HepG2 (cell line): ENCODE results near the gene AMOTL1. TPM values are rescaled to one million over a fixed set of nuclear protein-coding genes. Genes with fewer than 3 reads are reported as not detected.

Experiments used
- ATAC-seq: fragments of 200-7000 bp; cut with Tn5 transposase; 3 replicates; pipeline ENCODE4 v1.9.1; 2020; ENCODE audit warnings: mild to moderate bottlenecking, moderate library complexity
- BruUV-seq: library from RNA; stranded (reverse); fragments of 400-500 nt; replicated peaks from 2 replicates; lab custom pipeline; 2021; lab: Mats Ljungman, UMichigan
- CTCF ChIA-PET: fragments of 300-600 bp; formaldehyde crosslinking; extraction: SDS; loops from one replicate; lab custom pipeline; 2021; ENCODE audit warnings: low total read pairs, inconsistent platforms, low intra/inter-chr PET ratio; lab: Yijun Ruan, JAX
- POLR2A ChIA-PET: fragments of 350-600 bp; sonication (Branson Sonifier 250); formaldehyde crosslinking; loops from one replicate; lab custom pipeline; 2020; ENCODE audit warnings: antibody characterized with exemption, inconsistent platforms; lab: Yijun Ruan, JAX
- DNase-seq: peaks from one replicate; pipeline ENCODE4 v3.0.0-alpha.2; 2015; ENCODE audit warnings: low spot score
- FAIRE-seq: peaks from 3 replicates; lab custom pipeline; 2011; peaks lifted over from hg19 to GRCh38; lab: Jason Lieb, UNC
- H2AFZ ChIP-seq: one replicate; pipeline ENCODE4 v1.6.1; 2011; ENCODE audit warnings: low read length, inconsistent platforms
- H3K27ac ChIP-seq: fragments of 300-600 bp; 3 replicates; pipeline ENCODE4 v1.8.0; 2011; ENCODE audit warnings: mixed run types, mild to moderate bottlenecking, mixed read lengths, low read length, inconsistent platforms; ENCODE audit not compliant: insufficient read depth; ENCODE audit errors: extremely low read length
- H3K27me3 ChIP-seq, 2 experiments: fragments of 200-600 bp in 1 of 2; 2 replicates in 1 of 2; 3 replicates in 1 of 2; pipeline versions ENCODE4 v1.6.0 to v1.8.0; 2011; ENCODE audit warnings: low read length in 2 of 2, mild to moderate bottlenecking in 2 of 2, moderate library complexity in 2 of 2, inconsistent platforms in 1 of 2; ENCODE audit not compliant: insufficient read depth in 2 of 2, control insufficient read depth in 1 of 2
- H3K36me3 ChIP-seq, 2 experiments: fragments of 200-600 bp in 1 of 2; replicated peaks in 1 of 2; 2 replicates in 1 of 2; 3 replicates in 1 of 2; pipeline versions ENCODE4 v1.5.1 to v1.8.0; 2011; ENCODE audit warnings: low read length in 2 of 2, inconsistent platforms in 1 of 2; ENCODE audit not compliant: insufficient read depth in 2 of 2, control insufficient read depth in 1 of 2
- H3K4me1 ChIP-seq: 2 replicates; pipeline ENCODE4 v1.5.1; 2012; ENCODE audit warnings: low read length, inconsistent platforms; ENCODE audit not compliant: insufficient read depth
- H3K4me2 ChIP-seq: 2 replicates; pipeline ENCODE4 v1.6.0; 2011; ENCODE audit warnings: low read depth, low read length, inconsistent platforms
- H3K4me3 ChIP-seq, 3 experiments: fragments of 200-600 bp in 1 of 3; sonication (generic), shearing (Covaris generic) in 1 of 3; replicated peaks in 1 of 3; 2 replicates each; pipeline ENCODE4 v1.5.1; 2011 to 2016; ENCODE audit warnings: low read length in 3 of 3, inconsistent platforms in 2 of 3, low read depth in 2 of 3, mild to moderate bottlenecking in 2 of 3, control low read depth in 1 of 3, mixed read lengths in 1 of 3; ENCODE audit not compliant: insufficient read depth in 1 of 3
- H3K79me2 ChIP-seq: one replicate; pipeline ENCODE4 v1.6.1; 2011; ENCODE audit warnings: low read length, inconsistent platforms; ENCODE audit not compliant: insufficient read depth
- H3K9ac ChIP-seq: 2 replicates; pipeline ENCODE4 v1.6.0; 2011; ENCODE audit warnings: mild to moderate bottlenecking, low read depth, low read length, inconsistent platforms; ENCODE audit not compliant: insufficient read depth
- H3K9me3 ChIP-seq: 2 replicates; pipeline ENCODE4 v1.5.1; 2012; ENCODE audit warnings: mild to moderate bottlenecking, low read length
- H4K20me1 ChIP-seq: 2 replicates; pipeline ENCODE4 v1.6.0; 2011; ENCODE audit warnings: inconsistent platforms, mild to moderate bottlenecking, low read length, moderate library complexity; ENCODE audit not compliant: insufficient read depth
- AGO2 ChIP-seq: fragments of 200-400 bp; formaldehyde crosslinking; optimal IDR thresholded peaks from 2 replicates; pipeline ENCODE3; 2017; ENCODE audit warnings: mild to moderate bottlenecking, low read depth, low read length, moderate library complexity
- CREB1 ChIP-seq, 2 experiments: fragments of 450-650 bp in 1 of 2; IDR thresholded peaks; 2 replicates each; pipeline ENCODE4 v1.6.1; 2016 to 2017; ENCODE audit warnings: control low read depth in 1 of 2, mild to moderate bottlenecking in 1 of 2, missing compliant biosample characterization in 1 of 2, missing genetic modification characterization in 1 of 2
- GABPA ChIP-seq, 2 experiments: IDR thresholded peaks; 2 replicates each; pipeline ENCODE4 v1.6.1; 2011 to 2016; ENCODE audit warnings: low read depth in 2 of 2, low read length in 1 of 2, missing biosample characterization in 1 of 2, missing genetic modification characterization in 1 of 2
- GPN1 ChIP-seq: sonication (generic); formaldehyde crosslinking; IDR thresholded peaks from 2 replicates; pipeline ENCODE4 v1.5.1; 2020; ENCODE audit warnings: missing genetic modification reagents, borderline replicate concordance
- HNRNPH1 ChIP-seq: fragments of 200-400 bp; formaldehyde crosslinking; optimal IDR thresholded peaks from 2 replicates; pipeline ENCODE3; 2017; ENCODE audit warnings: mild to moderate bottlenecking, low read depth, low read length
- NCOA2 ChIP-seq: sonication (generic); formaldehyde crosslinking; IDR thresholded peaks from 2 replicates; pipeline ENCODE4 v1.8.0; 2022; ENCODE audit warnings: inconsistent platforms
- NFYC ChIP-seq: IDR thresholded peaks from 2 replicates; pipeline ENCODE4 v1.6.1; 2016; ENCODE audit warnings: missing genetic modification reagents, missing compliant biosample characterization
- ZNF121 ChIP-seq: sonication (generic); formaldehyde crosslinking; IDR thresholded peaks from 2 replicates; pipeline ENCODE4 v1.5.0; 2020; ENCODE audit warnings: mild to moderate bottlenecking, missing genetic modification reagents
- ZNF138 ChIP-seq: sonication (generic); formaldehyde crosslinking; IDR thresholded peaks from 2 replicates; pipeline ENCODE4 v1.5.0; 2020; ENCODE audit warnings: mild to moderate bottlenecking, low read depth, missing genetic modification reagents
- ZNF296 ChIP-seq: sonication (generic); formaldehyde crosslinking; conservative IDR thresholded peaks from 2 replicates; pipeline ENCODE4 v1.5.0; 2020; ENCODE audit warnings: mild to moderate bottlenecking, missing genetic modification reagents
- ZNF331 ChIP-seq: sonication (generic); formaldehyde crosslinking; IDR thresholded peaks from 2 replicates; pipeline ENCODE4 v1.4.0; 2020; ENCODE audit warnings: missing genetic modification reagents
- ZNF577 ChIP-seq: sonication (generic); formaldehyde crosslinking; IDR thresholded peaks from 2 replicates; pipeline ENCODE4 v1.4.0; 2020; ENCODE audit warnings: mild to moderate bottlenecking, low read depth, missing genetic modification reagents, borderline replicate concordance
- ZNF710 ChIP-seq: sonication (generic); formaldehyde crosslinking; IDR thresholded peaks from 2 replicates; pipeline ENCODE4 v1.5.0; 2020; ENCODE audit warnings: mild to moderate bottlenecking, missing genetic modification reagents, borderline replicate concordance
- ZSCAN21 ChIP-seq: sonication (generic); formaldehyde crosslinking; IDR thresholded peaks from 2 replicates; pipeline ENCODE4 v1.8.0; 2022; ENCODE audit warnings: mild to moderate bottlenecking, missing genetic modification reagents, moderate library complexity, borderline replicate concordance
- WGBS: methylation state at CpG from one replicate; pipeline ENCODE4 v1.1.6; 2017; ENCODE audit warnings: low lambda C conversion rate; 5-methylcytosine and 5-hydroxymethylcytosine counted together
- in situ Hi-C: cut with HindIII; loops from 2 replicates; pipeline ENCODE4 v1.10.0; 2017; ENCODE audit warnings: low pct_unique_long_range_greater_than_20kb; ENCODE audit not compliant: extremely low pct_ligation_motif_present
- intact Hi-C: fragments of 100-400 bp; cut with micrococcal nuclease; formaldehyde crosslinking; loops from one replicate; pipeline ENCODE4 v1.10.0; 2022; ENCODE audit not compliant: unreplicated experiment
- polyA plus RNA-seq, 8 experiments: library from polyadenylated mRNA; depleted of rRNA in 3 of 8; stranded (reverse) in 7 of 8; unstranded in 1 of 8; fragments of >200 nt; fragmentation: Illumina TruSeq in 4 of 8; extraction: Trizol in 4 of 8; gene quantifications; 2 replicates each; pipeline versions ENCODE4 v1.2.1 to v1.2.3, GENCODE V29; 2011 to 2016; ENCODE audit warnings: low read depth in 4 of 8, missing spikeins in 1 of 8, mixed read lengths in 1 of 8; ENCODE audit not compliant: insufficient read depth in 1 of 8
- total RNA-seq, 5 experiments: library from RNA; depleted of rRNA; stranded (reverse); fragments of >200 nt; fragmentation: Illumina TruSeq; extraction: Trizol; gene quantifications; 2 replicates each; pipeline ENCODE4 v1.2.3, GENCODE V29; 2016; ENCODE audit warnings: low read depth in 1 of 5
- TF ChIP-seq, protein P1 (sequence below): sonication (generic); formaldehyde crosslinking; IDR thresholded peaks from 2 replicates; pipeline ENCODE4 v1.4.0; 2020; ENCODE audit warnings: missing genetic modification reagents
- TF ChIP-seq, protein P2 (sequence below): sonication (generic); formaldehyde crosslinking; IDR thresholded peaks from 2 replicates; pipeline ENCODE4 v1.8.0; 2022; ENCODE audit warnings: mild to moderate bottlenecking, missing genetic modification reagents, borderline replicate concordance
- TF ChIP-seq, protein P3 (sequence below): sonication (generic); formaldehyde crosslinking; IDR thresholded peaks from 2 replicates; pipeline ENCODE4 v1.4.0; 2020; ENCODE audit warnings: missing genetic modification reagents

Gene AMOTL1
- total and polyA plus RNA-seq, 2 of the 13 experiments (the other 11 are each of a cell fraction or from before 2014, with no cell fraction given) = 0.01 to 0.20 TPM

- no peaks in the 10 kb centered on the region for H4K20me1 ChIP-seq
- H3K4me1 ChIP-seq = no peaks in the 10 kb centered on the region
- ATAC-seq = no peak
- TF ChIP-seq, protein P1, sequence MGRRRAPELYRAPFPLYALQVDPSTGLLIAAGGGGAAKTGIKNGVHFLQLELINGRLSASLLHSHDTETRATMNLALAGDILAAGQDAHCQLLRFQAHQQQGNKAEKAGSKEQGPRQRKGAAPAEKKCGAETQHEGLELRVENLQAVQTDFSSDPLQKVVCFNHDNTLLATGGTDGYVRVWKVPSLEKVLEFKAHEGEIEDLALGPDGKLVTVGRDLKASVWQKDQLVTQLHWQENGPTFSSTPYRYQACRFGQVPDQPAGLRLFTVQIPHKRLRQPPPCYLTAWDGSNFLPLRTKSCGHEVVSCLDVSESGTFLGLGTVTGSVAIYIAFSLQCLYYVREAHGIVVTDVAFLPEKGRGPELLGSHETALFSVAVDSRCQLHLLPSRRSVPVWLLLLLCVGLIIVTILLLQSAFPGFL (CRISPR knock-in tag) = no peak
- TF ChIP-seq ZNF577 (CRISPR knock-in tag) = no peak
- TF ChIP-seq, protein P2, sequence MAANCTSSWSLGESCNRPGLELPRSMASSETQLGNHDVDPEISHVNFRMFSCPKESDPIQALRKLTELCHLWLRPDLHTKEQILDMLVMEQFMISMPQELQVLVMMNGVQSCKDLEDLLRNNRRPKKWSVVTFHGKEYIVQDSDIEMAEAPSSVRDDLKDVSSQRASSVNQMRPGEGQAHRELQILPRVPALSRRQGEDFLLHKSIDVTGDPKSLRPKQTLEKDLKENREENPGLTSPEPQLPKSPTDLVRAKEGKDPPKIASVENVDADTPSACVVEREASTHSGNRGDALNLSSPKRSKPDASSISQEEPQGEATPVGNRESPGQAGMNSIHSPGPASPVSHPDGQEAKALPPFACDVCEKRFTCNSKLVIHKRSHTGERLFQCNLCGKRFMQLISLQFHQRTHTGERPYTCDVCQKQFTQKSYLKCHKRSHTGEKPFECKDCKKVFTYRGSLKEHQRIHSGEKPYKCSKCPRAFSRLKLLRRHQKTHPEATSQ (CRISPR knock-in tag) = no peak
- TF ChIP-seq GABPA (IDR thresholded peaks at IDR 0.05; ENCODE audit: low read depth, low read length) = no peak
- TF ChIP-seq GABPA (CRISPR knock-in tag; IDR thresholded peaks at IDR 0.05; ENCODE audit: low read depth) = no peak
- TF ChIP-seq, protein P3, sequence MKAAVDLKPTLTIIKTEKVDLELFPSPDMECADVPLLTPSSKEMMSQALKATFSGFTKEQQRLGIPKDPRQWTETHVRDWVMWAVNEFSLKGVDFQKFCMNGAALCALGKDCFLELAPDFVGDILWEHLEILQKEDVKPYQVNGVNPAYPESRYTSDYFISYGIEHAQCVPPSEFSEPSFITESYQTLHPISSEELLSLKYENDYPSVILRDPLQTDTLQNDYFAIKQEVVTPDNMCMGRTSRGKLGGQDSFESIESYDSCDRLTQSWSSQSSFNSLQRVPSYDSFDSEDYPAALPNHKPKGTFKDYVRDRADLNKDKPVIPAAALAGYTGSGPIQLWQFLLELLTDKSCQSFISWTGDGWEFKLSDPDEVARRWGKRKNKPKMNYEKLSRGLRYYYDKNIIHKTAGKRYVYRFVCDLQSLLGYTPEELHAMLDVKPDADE (CRISPR knock-in tag) = no peak
- TF ChIP-seq HNRNPH1 = no peak
- no peak for TF ChIP-seq ZNF138 (CRISPR knock-in tag)
- no peak for TF ChIP-seq AGO2
- TF ChIP-seq ZNF710 (CRISPR knock-in tag) = no peak
- TF ChIP-seq CREB1 (IDR thresholded peaks at IDR 0.05) = no peak
- TF ChIP-seq CREB1 (CRISPR knock-in tag; IDR thresholded peaks at IDR 0.05) = no peak
- no peak for TF ChIP-seq ZNF296 (CRISPR knock-in tag)
- no peak for TF ChIP-seq ZNF331
- TF ChIP-seq ZNF121 (CRISPR knock-in tag) = no peak
- TF ChIP-seq GPN1 (CRISPR knock-in tag) = no peak
- TF ChIP-seq NFYC = no peak
- TF ChIP-seq ZSCAN21 (CRISPR knock-in tag) = no peak
- no peak for TF ChIP-seq NCOA2
- TF ChIP-seq, all 625 proteins: peak for 0
- POLR2A ChIA-PET = no interaction called here
- in situ Hi-C loops (no loop called here), intact Hi-C loops (no loop called here)
- BruUV-seq = no TSS peak
- Histone ChIP-seq H2AFZ (no peak overlapping the region), H3K9ac (no peak overlapping the region), H3K36me3 (no peaks in the 10 kb centered on the region), H3K79me2 (no peaks in the 10 kb centered on the region), H3K27ac (no peak overlapping the region), H3K27me3 (no peaks in the 10 kb centered on the region), H3K4me2 (no peak overlapping the region), H3K4me3 (no peak overlapping the region), H3K9me3 (no peaks in the 10 kb centered on the region)
- CTCF ChIA-PET = no interaction called here
- DNase-seq (no peak), FAIRE-seq (no peak)
- 7% methylated on average over 3 of the region's 3 CpGs for WGBS
These were observed 22.0 kb downstream of the AMOTL1 start for GRCh38 chr11:94790197-94790596.
